Raji (cell line): Measurements from ENCODE around the gene SPRYD3.
A peak's percentile ranks its signal among the peaks of the same experiment; 100 is the strongest.

Experiments used
- POLR2A ChIP-seq: IDR thresholded peaks from 2 replicates; pipeline ENCODE4 v1.6.1; 2011; ENCODE audit warnings: low read depth, low read length, control low read depth; ENCODE audit not compliant: insufficient read depth

SPRYD3 gene, protein sequence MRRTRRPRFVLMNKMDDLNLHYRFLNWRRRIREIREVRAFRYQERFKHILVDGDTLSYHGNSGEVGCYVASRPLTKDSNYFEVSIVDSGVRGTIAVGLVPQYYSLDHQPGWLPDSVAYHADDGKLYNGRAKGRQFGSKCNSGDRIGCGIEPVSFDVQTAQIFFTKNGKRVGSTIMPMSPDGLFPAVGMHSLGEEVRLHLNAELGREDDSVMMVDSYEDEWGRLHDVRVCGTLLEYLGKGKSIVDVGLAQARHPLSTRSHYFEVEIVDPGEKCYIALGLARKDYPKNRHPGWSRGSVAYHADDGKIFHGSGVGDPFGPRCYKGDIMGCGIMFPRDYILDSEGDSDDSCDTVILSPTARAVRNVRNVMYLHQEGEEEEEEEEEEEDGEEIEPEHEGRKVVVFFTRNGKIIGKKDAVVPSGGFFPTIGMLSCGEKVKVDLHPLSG

GRCh38 chr12:53079226-53080117 is at the start of gene SPRYD3:
SPRYD3 (minus strand) TSS chr12:53079390; CDS start chr12:53079333, 57 bp downstream.
- peak; percentile 88 for TF ChIP-seq POLR2A

- TF ChIP-seq POLR2A: no peak
These were observed 48.0 kb upstream of the SPRYD3 start for GRCh38 chr12:53127169-53127568.

GRCh38 chr12:53124352-53124723 is 45.1 kb upstream of the SPRYD3 start:
- TF ChIP-seq POLR2A: no peak

DNA sequence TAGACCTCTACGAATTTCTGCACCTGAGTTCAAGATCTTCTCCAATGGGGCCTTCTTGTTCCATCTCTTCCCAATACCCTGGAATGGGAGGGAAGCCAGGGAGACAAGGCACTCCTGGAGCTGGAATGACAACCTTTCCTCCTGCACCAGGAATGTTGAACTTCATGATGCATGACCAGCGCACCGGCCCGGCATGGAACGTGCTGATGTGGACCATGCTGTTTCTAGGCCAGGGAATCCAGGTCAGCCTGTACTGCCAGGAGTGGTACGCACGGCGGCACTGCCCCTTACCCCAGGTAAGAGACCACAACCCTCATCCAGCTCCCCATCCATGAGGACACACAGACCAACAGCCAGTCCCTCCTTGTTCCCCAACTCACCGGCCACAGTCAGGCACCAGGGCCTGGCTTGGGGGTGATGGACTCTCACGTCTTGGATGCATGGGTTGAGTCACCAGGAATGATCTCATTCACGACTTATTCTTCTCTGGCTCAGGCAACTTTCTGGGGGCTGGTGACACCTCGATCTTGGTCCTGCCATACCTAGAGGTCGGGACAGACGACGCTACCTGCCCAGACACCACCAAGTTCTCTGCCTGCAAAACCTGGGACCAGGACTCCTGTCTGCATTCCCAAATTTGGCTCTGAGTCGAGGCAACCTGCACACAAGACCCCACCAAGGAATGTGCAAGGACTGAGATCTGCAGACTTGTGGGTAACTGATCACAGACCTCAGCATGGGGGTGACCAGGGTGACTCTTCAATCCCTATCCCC is 44.6 kb upstream of the SPRYD3 start:
- no peak for TF ChIP-seq POLR2A

DNA sequence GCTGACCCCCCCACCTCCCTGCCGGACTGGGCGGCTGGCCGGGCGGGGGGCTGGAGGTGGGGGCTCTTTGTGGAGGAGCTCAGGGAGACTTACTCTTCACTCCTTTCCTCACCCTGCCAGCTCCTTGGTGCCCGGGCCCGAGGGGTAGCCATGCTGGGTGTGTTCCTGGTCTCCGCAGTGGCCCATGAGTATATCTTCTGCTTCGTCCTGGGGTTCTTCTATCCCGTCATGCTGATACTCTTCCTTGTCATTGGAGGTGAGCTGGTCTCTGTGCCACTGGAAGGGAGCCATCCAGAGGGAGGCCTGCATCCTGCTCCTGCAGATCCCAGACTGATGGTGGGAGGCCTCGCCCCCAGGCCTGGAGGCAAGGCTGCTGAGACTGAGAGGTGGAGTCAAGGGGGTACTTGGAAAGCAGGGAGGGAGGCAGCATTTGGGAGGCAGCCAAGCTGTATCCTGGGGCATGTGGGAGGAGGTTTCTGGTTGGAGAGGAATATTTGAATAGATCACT is 43.8 kb upstream of the SPRYD3 start:
- no peak for TF ChIP-seq POLR2A

DNA sequence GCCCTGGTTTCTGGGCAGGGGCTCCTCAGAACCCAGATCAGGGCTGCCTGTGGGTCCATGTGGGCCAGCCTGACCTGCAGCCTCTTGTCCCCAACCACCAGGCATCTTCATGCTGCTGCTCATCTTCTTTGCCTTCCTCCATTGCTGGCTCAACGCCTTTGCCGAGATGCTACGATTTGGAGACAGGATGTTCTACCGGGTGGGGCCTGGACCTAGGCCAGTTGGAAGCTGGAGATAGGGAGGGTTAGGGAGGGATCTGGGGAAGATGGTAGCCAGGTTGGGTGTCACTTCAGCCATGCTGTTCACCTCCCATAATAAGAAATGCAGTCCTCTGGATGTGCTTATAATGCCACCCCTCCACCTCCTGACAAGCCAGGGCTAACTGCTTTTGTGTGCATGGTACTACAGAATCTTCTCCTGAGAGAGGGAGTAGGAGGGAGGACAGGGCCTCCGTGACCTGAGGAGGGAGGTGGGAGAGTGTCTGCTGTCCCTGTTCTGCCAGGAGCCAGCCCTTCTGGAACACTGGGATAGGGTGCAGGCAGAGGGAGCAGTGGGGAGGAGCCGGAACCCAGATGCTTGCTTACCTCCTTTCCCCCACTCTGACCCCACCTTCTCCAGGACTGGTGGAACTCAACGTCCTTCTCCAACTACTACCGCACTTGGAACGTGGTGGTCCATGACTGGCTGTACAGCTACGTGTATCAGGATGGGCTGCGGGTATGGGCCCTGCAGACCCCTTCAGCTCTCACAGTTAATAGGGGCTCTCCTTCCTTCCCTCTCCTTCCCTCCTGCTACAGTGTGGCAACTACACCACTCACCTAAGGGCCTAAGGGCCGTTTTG is 41.7 kb upstream of the SPRYD3 start:
- no peak for TF ChIP-seq POLR2A

DNA sequence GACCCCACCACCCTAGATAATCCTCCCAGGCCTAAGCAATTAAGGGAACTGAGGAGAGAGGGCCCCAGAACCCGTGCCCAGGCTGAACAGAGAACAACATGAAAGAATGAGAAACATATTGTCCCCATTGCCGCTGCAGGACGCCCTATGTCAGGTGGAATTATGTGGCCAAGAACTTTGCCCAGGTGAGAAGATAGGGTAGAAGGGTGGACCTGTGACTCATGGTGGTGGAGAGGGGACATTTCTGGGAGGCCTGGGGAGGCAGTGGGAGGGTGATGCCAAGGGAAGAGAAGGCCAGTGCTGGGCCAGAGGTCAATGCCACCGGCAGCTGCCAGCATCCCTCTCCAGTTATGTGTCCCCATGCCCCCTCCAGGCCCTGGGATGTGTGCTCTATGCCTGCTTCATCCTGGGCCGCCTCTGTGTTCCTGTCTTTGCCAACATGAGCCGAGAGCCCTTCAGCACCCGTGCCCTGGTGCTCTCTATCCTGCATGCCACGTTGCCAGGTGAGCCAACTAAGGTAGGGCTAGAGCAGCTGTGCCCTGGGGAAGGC is 39.6 kb upstream of the SPRYD3 start:
- no peak for TF ChIP-seq POLR2A

- no peak for TF ChIP-seq POLR2A
These were observed 36.9 kb upstream of the SPRYD3 start for GRCh38 chr12:53115891-53116648.

DNA sequence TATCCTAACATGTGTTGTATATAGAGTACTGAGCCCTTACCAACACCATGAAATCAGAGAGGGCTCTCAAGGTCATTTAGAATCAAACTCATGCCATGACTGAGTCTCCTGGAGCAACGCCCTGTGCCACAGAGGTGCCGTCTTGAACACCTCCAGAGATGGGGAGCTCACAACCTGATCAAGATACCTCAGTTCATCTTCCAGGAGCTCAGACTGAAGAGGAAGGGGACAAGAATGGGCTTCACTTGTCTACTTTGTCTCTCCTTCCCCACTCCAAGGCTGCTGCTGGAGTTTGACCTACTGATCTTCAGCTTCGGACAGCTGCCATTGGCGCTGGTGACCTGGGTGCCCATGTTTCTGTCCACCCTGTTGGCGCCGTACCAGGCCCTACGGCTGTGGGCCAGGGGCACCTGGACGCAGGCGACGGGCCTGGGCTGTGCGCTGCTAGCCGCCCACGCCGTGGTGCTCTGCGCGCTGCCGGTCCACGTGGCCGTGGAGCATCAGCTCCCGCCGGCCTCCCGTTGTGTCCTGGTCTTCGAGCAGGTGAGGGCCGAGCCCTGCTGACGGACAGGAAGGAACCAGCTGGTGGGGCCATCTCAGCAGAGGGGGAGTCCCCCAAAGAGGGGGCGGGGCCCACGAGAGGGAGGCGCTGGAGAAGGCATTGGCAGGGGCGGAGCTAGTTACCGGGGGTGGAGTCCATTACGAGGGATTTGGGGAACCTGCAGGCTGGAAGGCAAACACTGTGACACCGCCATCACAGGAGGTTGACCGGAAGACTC is 36.1 kb upstream of the SPRYD3 start:
- TF ChIP-seq POLR2A: no peak

DNA sequence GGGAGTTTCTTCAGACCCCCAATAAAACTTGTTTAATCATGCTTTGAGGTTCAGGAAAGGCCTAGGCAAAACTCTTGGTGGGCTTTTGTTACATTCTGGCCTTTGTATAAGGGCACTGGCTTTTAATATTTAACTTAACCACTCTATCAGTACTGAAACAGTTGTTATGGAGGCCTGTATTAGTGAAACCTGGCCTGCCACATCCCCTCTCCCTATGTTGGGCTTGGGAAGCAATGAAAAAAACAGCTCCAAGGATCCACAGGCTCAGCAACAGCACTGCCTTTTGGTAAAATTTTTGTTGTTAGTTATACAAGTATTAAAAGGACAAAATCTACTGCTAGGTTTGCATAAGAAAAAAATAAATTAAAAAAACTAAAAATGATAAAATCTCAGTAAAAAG is 34.8 kb upstream of the SPRYD3 start:
- no peak for TF ChIP-seq POLR2A

DNA sequence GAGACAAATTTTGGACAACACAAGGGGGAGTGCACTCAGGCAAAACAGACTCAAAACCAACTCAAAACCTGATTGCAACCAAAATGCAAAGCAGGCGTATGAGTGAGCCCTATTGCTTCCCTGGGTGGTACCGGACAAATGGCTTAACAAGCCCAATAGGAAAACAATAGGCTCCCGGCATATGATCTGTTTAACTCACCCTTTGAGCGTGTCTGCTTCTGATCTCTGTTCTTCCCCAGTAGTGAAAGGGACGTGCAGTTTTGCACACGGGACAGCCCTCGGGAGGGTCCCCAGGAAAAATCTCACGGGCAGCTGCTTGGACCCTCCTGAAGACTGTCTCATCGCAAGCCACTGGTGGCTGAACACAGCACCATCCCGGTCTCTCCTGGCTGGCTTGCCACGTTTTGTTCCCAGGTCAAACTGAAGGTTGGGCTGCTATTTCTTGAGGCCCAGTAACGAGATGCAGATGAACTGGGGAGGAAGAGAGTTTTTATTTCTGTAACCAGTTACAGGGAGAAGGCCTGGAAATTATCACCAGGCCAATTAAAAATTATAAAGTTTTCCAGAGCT is 34.0 kb upstream of the SPRYD3 start:
- no peak for TF ChIP-seq POLR2A

DNA sequence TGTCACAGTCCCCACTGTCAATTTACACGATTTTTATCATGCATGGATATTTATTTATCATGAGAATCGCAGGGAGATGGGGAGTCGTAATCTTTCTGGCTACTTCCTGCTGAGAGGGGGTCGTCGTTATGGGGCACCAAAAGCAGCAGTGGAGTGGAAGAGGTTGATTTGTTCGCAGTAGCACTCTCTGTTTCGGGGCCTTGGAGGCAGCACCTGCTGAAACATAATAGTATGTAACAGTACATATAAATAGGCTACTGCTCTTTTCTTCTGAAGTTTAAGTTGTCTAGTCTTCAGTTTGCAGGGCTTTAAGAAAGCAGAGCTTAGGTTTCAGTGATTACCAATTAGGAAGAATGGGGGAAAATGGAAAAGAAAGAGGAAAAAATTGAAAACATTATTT is 27.9 kb upstream of the SPRYD3 start:
- TF ChIP-seq POLR2A: no peak
